ENCODE data around the gene RRP36.

The RRP36 gene

DNA sequence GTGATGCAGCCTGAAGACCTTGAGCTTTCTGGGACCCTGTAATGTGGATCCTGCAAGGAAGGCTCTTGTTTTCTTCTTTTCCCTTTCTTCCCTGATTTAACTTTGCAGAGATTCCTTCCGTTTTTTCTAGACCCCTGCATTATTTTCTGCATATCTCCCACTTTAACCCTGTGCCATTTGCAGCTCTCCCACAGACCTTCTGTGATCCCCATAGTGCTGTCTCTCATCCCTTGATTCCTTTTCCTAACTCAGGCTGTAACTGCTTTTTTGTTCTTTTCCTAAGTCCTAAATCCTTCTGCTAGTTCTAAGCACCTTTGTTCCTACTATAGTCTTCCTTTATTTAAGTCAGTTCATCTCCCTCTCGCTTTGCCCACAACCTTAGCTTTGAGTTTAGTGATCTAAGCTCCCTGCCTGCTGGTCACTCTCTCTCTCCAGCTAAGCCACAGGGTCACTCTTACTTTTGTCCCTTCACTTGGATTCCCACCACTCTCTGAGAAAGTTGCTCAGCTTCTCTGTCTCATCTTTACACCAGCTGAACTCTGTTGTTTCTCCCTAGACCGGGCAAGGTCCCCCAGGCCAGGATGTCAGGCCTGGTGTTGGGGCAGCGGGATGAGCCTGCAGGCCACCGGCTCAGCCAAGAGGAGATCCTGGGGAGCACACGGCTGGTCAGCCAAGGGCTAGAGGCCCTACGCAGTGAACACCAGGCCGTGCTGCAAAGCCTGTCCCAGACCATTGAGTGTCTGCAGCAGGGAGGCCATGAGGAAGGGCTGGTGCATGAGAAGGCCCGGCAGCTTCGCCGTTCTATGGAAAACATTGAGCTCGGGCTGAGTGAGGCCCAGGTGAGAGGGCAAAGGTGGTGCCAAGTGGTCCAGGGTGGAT is 39.6 kb downstream of the RRP36 start:
- DNase-seq (ENCODE audit: low read depth in 4 of 4, low spot score in 1 of 4): no peak

DNA sequence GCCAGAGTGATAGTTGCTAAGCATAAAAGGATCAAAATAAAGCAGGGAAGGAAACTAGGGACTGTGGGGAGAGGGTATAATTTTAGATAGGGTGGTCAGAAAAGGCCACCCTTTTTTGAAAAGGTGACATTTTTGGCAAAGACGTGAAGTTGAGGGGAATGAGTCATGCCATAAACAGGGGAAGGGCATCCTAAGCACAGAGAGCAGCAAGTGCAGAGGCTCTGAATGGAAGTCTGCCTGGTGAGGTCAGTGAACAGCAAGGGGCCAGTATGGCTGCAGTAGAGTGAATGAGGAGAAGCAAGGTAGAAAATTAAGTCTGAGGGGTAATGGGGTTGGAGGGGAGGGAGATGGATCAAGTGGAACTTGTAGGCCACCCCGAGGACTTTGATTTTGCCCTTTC is 40.4 kb downstream of the RRP36 start:
- DNase-seq (ENCODE audit: low read depth in 4 of 4, low spot score in 1 of 4): no peak

DNA sequence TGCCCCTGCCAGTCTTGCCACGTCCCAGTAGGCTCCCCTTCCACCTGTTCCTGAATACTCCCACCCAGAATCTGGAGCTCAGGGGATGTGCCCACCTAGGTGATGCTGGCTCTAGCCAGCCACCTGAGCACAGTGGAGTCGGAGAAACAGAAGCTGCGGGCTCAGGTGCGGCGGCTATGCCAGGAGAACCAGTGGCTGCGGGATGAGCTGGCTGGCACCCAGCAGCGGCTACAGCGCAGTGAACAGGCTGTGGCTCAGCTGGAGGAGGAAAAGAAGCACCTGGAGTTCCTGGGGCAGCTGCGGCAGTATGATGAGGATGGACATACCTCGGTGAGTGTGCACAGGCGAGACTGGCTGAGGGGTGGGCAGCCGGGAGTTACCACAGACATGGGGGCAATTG is 41.4 kb downstream of the RRP36 start:
- no peak for DNase-seq (ENCODE audit: low read depth in 4 of 4, low spot score in 1 of 4)

DNA sequence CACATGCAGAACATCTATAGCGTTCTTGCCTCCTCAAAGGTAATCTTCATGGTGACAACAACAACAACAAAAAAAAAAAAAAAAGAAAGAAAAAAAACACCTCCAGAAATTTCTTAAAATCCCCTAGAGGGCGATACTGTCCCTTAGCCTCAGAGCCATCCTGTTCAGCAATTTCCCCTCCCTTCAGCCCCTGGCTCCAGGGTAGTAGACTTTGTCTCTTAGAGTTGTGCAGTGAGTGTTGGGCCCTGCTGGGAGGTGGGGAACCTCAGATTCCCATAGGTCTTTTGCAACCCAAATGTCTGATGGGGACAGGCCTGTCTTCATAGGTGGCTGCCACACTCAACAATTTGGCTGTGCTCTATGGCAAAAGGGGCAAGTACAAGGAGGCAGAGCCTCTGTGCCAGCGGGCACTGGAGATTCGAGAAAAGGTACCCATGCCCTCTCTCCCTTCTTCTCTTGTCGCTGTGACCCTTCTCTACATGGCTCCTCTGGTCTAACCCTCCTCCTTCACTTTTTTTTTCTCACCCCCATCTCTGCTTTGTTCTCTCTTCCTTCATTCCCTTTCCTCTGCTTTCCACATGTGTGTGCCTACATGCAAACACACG is 48.7 kb downstream of the RRP36 start:
- DNase-seq (ENCODE audit: low read depth in 4 of 4, low spot score in 1 of 4): no peak

DNA sequence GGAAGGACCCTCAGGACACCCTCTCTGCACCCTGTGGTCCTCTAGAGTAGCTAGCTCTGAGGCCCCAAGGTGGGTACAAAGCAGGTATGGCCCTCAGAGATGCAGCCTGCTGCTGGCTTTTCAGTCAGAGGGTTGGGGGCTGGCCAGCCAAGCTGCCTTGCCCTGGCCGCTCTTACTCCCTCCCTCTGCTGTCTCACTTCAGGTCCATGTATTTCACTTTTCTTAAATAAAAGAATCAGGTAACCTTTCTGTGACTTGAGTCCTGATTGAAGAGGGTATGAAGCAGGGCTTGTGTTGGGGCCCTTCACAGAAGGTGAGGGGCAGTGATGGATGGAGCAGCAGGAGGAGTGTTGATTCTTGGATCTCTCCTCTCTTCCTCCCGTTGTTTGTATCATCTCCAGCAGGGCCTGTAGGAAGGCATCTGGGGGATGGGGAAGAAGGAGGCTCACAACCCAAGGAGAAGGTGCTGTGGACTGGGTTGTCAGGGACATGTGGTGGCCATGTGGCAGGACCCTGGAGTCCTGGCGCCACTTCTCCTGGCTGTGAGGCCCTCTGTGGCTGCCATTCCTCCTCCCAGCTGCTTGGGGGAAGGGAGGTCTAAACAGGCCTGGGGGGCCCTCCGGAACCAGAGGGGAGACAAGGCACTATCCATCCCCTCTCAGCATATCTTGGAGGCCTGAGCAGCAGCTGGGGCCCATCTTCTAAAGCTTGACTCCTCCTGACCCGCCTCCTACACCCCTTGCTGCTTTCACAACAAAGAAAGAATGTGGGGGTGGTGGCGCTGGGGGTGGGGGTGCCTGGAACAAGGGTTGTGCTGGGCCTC is 53.6 kb downstream of the RRP36 start:
- DNase-seq (ENCODE audit: low read depth in 4 of 4, low spot score in 1 of 4): no peak

DNA sequence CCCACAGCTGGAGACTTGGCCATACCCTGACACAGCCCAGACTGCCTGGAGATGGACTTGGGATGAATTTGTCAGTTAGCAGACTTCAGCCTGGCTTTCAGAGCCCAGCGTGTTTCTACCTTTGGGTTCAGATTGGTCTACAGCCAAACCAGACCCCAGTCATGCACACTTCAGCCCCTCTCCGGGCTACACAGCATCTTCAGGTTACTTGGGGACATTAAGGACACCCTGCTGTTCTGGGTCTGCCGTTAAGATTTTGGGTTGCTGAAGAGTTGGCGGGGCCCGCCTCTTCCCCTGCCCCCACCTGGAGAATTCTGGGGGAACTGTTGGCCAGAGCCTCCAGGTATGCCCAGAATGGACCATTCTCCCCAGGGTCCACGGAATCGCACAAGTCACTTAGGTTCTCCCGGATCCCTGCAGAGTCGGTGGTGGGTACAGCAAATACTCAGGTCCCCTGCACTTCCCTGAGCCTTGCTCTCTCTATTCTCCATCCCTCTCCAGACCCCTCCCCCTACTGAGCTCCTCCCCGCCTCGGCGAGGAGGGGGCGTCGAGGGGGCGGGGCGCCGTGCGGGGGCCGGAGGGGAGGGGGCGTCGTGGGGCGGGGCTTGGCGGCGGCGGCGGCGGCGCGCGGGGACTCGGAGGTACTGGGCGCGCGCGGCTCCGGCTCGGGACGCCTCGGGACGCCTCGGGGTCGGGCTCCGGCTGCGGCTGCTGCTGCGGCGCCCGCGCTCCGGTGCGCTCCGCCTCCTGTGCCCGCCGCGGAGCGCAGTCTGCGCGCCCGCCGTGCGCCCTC is 54.4 kb downstream of the RRP36 start, which contains the start of gene PTK7:
Gene PTK7, plus strand, starts transcription at position 645 of the 794 bp plus-strand sequence. CDS start 175 bp downstream, outside the sequence.
- peak in 2 of 4 experiments; percentile 15 to 36 for DNase-seq (ENCODE audit: low read depth in 4 of 4, low spot score in 1 of 4)

DNA sequence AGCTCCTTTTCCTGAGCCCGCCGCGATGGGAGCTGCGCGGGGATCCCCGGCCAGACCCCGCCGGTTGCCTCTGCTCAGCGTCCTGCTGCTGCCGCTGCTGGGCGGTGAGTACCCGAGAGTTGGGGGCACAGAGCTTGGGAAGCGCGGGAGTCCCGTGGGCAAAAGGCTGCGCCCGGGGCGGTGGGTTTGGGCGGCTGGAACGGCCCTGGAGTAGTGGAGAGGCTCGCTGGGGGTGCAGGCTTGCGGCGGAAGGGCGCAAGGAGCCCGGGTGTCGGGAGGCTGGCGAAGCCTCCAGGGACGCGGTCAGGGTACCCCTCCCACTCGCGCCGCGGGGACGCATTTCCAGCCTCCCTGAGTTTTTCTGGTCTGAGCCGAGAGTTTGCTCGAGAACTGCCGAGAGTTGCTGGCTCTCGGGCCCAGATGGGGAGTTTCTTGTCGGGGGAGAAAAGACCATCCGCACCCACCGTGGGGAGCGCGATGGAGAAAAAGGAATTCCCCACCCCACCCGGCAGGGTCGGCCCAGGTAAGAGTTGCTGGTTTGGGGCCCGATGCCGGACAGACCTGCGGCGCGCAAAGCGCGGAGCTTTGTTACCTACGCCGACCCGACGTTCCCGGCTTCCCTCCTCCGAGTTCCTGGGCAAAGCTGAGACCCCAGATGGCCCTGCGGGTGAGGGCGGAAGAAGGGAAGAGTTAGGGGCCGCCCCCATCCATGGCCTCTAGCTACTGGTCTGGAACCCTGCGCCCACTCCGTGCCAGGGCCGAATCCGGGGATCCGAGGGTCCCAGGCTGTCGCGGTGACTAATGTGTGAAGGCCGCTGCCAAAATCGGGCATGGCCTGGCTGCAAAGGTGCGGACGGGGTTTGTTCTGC is 55.3 kb downstream of the RRP36 start:
- DNase-seq (ENCODE audit: low read depth in 4 of 4, low spot score in 1 of 4): no peak

DNA sequence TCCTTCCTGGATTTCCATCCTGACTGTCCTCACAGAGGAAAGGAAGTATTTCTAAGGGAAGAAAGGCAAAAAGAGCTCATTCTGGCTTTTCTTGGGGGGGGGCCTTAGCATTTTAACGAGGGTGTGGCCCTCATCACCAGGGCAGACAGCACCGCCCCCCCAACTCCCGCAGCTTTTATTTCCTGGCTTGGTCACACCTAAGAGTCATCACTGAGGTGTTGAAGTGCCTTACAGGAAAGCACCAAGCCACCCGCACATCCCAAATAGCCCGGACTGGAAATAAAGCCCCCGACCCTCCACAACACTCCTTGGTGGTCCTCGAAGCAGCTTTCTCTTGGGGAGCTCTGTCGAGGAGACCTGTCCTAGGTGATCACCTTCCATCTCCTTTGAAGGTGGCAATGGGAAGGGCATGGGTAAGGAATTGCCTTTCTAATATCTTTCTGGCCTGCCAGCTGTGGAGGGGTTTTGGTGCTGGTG is 55.9 kb downstream of the RRP36 start:
- DNase-seq (ENCODE audit: low read depth in 4 of 4, low spot score in 1 of 4): no peak

DNA sequence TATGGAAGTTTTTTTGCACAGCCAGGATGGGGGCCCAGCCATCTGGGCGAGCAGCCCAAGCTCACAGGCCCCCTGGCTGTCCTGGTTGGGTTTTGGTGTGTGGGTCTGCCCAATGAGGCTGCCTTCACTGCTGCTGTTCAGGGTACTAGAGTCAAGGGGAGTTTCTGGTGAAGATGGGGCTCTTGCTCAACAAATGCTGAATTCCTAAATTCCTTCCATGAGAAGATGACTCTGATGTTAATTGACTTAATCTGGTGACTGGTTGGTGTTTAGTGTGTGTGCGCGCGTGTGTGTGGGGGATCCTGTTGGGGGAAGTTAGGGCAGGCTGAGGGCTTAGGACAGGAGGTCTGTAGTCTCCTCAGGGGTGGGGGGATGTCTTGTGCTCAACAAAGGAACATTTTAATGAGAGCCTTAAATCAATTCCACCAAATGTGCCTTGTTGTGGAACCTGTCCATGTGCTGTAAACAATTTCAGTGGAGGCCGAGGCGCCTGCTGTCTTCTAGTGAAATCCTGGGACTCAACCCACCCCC is 56.6 kb downstream of the RRP36 start:
- DNase-seq (ENCODE audit: low read depth in 4 of 4, low spot score in 1 of 4): no peak

DNA sequence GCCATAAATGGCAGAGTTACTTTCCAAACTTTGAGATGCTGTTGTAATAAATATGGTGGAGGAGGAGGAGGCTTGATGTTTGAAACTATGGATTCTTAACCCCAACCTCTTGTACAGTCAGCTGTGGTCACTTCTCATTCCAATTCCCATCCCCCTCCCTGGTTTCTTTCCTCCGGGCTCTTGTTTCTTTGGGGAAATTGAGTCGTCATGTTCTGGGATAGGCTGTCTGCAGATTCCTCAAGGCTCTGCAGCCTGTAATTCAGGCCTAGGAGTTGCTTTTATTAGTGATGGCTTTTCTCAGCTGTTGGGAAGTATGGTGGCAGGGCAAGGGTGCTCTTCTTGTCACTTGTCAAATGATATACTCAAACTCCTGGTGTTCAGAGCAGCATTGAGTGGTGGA is 57.3 kb downstream of the RRP36 start:
- no peak for DNase-seq (ENCODE audit: low read depth in 4 of 4, low spot score in 1 of 4)
